PC-3 (cell line): ENCODE data around the gene STK38L. TPM values are rescaled to one million over a fixed set of nuclear protein-coding genes. Genes with fewer than 3 reads are reported as not detected.

Experiments
- ATAC-seq: fragments of 200-7000 bp; cut with Tn5 transposase; 2 replicates; pipeline ENCODE4 v1.9.1; 2020; ENCODE audit warnings: mild to moderate bottlenecking, moderate library complexity
- BruUV-seq: library from RNA; stranded (reverse); fragments of 400-500 nt; replicated peaks from 2 replicates; lab custom pipeline; 2021; lab: Mats Ljungman, UMichigan
- CTCF ChIA-PET: fragments of 300-600 bp; sonication (Branson Sonifier 250); formaldehyde crosslinking; loops from one replicate; lab custom pipeline; 2022; ENCODE audit warnings: antibody characterized with exemption; lab: Charles Lee
- POLR2A ChIA-PET: fragments of 300-600 bp; sonication (Branson Sonifier 250); formaldehyde crosslinking; loops from one replicate; lab custom pipeline; 2022; ENCODE audit warnings: antibody characterized with exemption; ENCODE audit not compliant: unreplicated experiment; lab: Charles Lee
- DNase-seq: peaks from one replicate; pipeline ENCODE4 v3.0.0-alpha.2; 2015
- H2AFZ ChIP-seq: fragments of 300-600 bp; sonication (generic); 2 replicates; pipeline ENCODE4 v1.6.0; 2016; ENCODE audit warnings: antibody characterized with exemption, low read length
- H3F3A ChIP-seq: fragments of 300-600 bp; sonication (generic); one replicate; pipeline ENCODE4 v1.6.0; 2017; ENCODE audit warnings: antibody characterized with exemption, low read length, control low read depth, mild to moderate bottlenecking; ENCODE audit not compliant: unreplicated experiment
- H3K27ac ChIP-seq: fragments of 300-600 bp; sonication (generic); 2 replicates; pipeline ENCODE4 v1.5.1; 2016; ENCODE audit warnings: mild to moderate bottlenecking, low read length
- H3K27me3 ChIP-seq: fragments of 300-600 bp; sonication (generic); 2 replicates; pipeline ENCODE4 v1.6.1; 2016; ENCODE audit warnings: low read length, mixed read lengths
- H3K36me3 ChIP-seq: fragments of 300-600 bp; sonication (generic); 2 replicates; pipeline ENCODE4 v1.6.1; 2016; ENCODE audit warnings: low read depth, mixed run types, low read length, mixed read lengths
- H3K4me1 ChIP-seq: fragments of 300-600 bp; sonication (generic); 2 replicates; pipeline ENCODE4 v1.5.1; 2016; ENCODE audit warnings: low read length; ENCODE audit not compliant: insufficient read depth
- H3K4me2 ChIP-seq: fragments of 300-600 bp; sonication (generic); 2 replicates; pipeline ENCODE4 v1.6.0; 2016; ENCODE audit warnings: low read length
- H3K4me3 ChIP-seq: fragments of 300-600 bp; sonication (generic); 2 replicates; pipeline ENCODE4 v1.5.1; 2016; ENCODE audit warnings: mild to moderate bottlenecking, low read length, mixed read lengths
- H3K79me2 ChIP-seq: fragments of 300-600 bp; sonication (generic); 2 replicates; pipeline ENCODE4 v1.6.1; 2017; ENCODE audit warnings: low read length, mixed read lengths
- H3K9ac ChIP-seq: fragments of 300-600 bp; sonication (generic); 2 replicates; pipeline ENCODE4 v1.6.0; 2016; ENCODE audit warnings: mild to moderate bottlenecking, low read length
- H3K9me2 ChIP-seq: fragments of 300-600 bp; sonication (generic); replicated peaks from 2 replicates; pipeline ENCODE4 v1.6.1; 2016; ENCODE audit warnings: mixed run types, low read length, mixed read lengths
- H3K9me3 ChIP-seq: fragments of 300-600 bp; sonication (generic); 2 replicates; pipeline ENCODE4 v1.6.1; 2016; ENCODE audit warnings: low read length, mixed read lengths
- H4K20me1 ChIP-seq: fragments of 300-600 bp; sonication (generic); 2 replicates; pipeline ENCODE4 v1.6.1; 2016; ENCODE audit warnings: low read length, mixed read lengths
- CTCF ChIP-seq: fragments of 300-600 bp; sonication (generic); conservative IDR thresholded peaks from 2 replicates; pipeline ENCODE4 v1.5.1; 2017; ENCODE audit warnings: antibody characterized with exemption, low read depth, mild to moderate bottlenecking, low read length
- EZH2 ChIP-seq: fragments of 300-600 bp; sonication (generic); IDR thresholded peaks from one replicate; pipeline ENCODE4 v1.6.1; 2017; ENCODE audit warnings: antibody characterized with exemption, mild to moderate bottlenecking, low read length; ENCODE audit not compliant: unreplicated experiment
- EZH2phosphoT487 ChIP-seq: fragments of 300-600 bp; sonication (generic); IDR thresholded peaks from 2 replicates; pipeline ENCODE4 v1.6.1; 2018; ENCODE audit warnings: mild to moderate bottlenecking, antibody characterized with exemption, low read length, borderline replicate concordance
- intact Hi-C: fragments of 100-400 bp; cut with micrococcal nuclease; formaldehyde crosslinking; loops from 2 replicates; pipeline ENCODE4 v1.9.0; 2023
- total RNA-seq: library from RNA; depleted of rRNA; stranded (reverse); fragments of >200 nt; gene quantifications from 2 replicates; pipeline ENCODE4 v1.2.3, GENCODE V29; 2014

The STK38L gene
- total RNA-seq, 1 experiment from 2014 or later, result 32.3 TPM

GRCh38 chr12:27255806-27256205 lies 11.7 kb downstream of the STK38L start:
- peaks cover 31% of the 10 kb centered on the region for H3K79me2 ChIP-seq
- no peak overlapping the region for H3K4me2 ChIP-seq
- H3K36me3 ChIP-seq, result no peaks in the 10 kb centered on the region
- ChIA-PET POLR2A (no interaction called here), CTCF (interaction anchor here (0.7 kb wide), 1 partner anchor 59 kb away, joined by 3 read pairs; no protein-coding TSS in a partner anchor)
- peaks cover 9% of the 10 kb centered on the region for H3K4me1 ChIP-seq
- H3K9me2 ChIP-seq, result no peaks in the 10 kb centered on the region
- no peak overlapping the region for H2AFZ ChIP-seq
- H4K20me1 ChIP-seq, result no peaks in the 10 kb centered on the region
- no peak overlapping the region for H3K9ac ChIP-seq
- ATAC-seq, result no peak
- no peak overlapping the region for H3K27ac ChIP-seq
- no peak for DNase-seq
- H3K4me3 ChIP-seq, result no peak overlapping the region
- BruUV-seq, result no TSS peak
- H3K9me3 ChIP-seq, result no peaks in the 10 kb centered on the region
- H3F3A ChIP-seq, result no peaks in the 10 kb centered on the region
- H3K27me3 ChIP-seq, result no peaks in the 10 kb centered on the region
- no peak for TF ChIP-seq EZH2phosphoT487
- TF ChIP-seq CTCF, result no peak
- no peak for TF ChIP-seq EZH2
- intact Hi-C loops, result no loop called here

GRCh38 chr12:27257104-27257843 lies 13.2 kb downstream of the STK38L start:
- peaks cover 39% of the 10 kb centered on the region for H3K79me2 ChIP-seq
- H3K4me2 ChIP-seq, result no peak overlapping the region
- H3K4me3 ChIP-seq, result no peak overlapping the region
- no peak for TF ChIP-seq EZH2phosphoT487
- no peak for TF ChIP-seq CTCF
- no peak for TF ChIP-seq EZH2
- H3K9ac ChIP-seq, result no peak overlapping the region
- H4K20me1 ChIP-seq, result no peaks in the 10 kb centered on the region
- no peaks in the 10 kb centered on the region for H3K9me3 ChIP-seq
- H3F3A ChIP-seq, result no peaks in the 10 kb centered on the region
- POLR2A ChIA-PET, result interaction anchor here (0.6 kb wide), 1 partner anchor 235 kb away, joined by 5 read pairs; the partner anchor contains the start of gene MED21
- H3K4me1 ChIP-seq, result peaks cover 24% of the 10 kb centered on the region
- intact Hi-C loops, result no loop called here
- CTCF ChIA-PET, result interaction anchor here (0.6 kb wide), 1 partner anchor 47 kb away, joined by 3 read pairs; no protein-coding TSS in a partner anchor
- no peak overlapping the region for H3K27ac ChIP-seq
- no TSS peak for BruUV-seq
- no peaks in the 10 kb centered on the region for H3K36me3 ChIP-seq
- ATAC-seq (no peak), DNase-seq (no peak)
- no peaks in the 10 kb centered on the region for H3K27me3 ChIP-seq
- H3K9me2 ChIP-seq, result no peaks in the 10 kb centered on the region
- no peak overlapping the region for H2AFZ ChIP-seq

GRCh38 chr12:27260746-27261145 lies 16.7 kb downstream of the STK38L start:
- no peak for TF ChIP-seq CTCF
- no peak for TF ChIP-seq EZH2phosphoT487
- no peak for TF ChIP-seq EZH2
- peak overlapping the region; percentile 48 for H3K27ac ChIP-seq
- peaks cover 31% of the 10 kb centered on the region for H3K79me2 ChIP-seq

More at GRCh38 chr12:27260746-27261145, 16.7 kb downstream of the STK38L start:
- H3K9ac ChIP-seq, result no peak overlapping the region
- ChIA-PET CTCF (interaction anchor here (0.6 kb wide), 1 partner anchor 45 kb away, joined by 6 read pairs; no protein-coding TSS in a partner anchor), POLR2A (interaction anchor here (0.5 kb wide), 1 partner anchor 46 kb away, joined by 5 read pairs; no protein-coding TSS in a partner anchor)
- H3K4me2 ChIP-seq, result peak overlapping the region; percentile 45
- H4K20me1 ChIP-seq, result no peaks in the 10 kb centered on the region
- DNase-seq (peak; percentile 40), ATAC-seq (peak; percentile 55)
- no peaks in the 10 kb centered on the region for H3K36me3 ChIP-seq
- H3K27me3 ChIP-seq, result no peaks in the 10 kb centered on the region
- intact Hi-C loops, result loop anchor here (2.0 to 5.0 kb wide), 3 partner anchors 46 to 238 kb away; partner anchors contain the start of gene MED21
- no peaks in the 10 kb centered on the region for H3K9me3 ChIP-seq
- no peaks in the 10 kb centered on the region for H3F3A ChIP-seq
- H3K4me1 ChIP-seq, result peaks cover 25% of the 10 kb centered on the region
- H3K9me2 ChIP-seq, result no peaks in the 10 kb centered on the region
- no TSS peak for BruUV-seq
- H2AFZ ChIP-seq, result no peak overlapping the region
- H3K4me3 ChIP-seq, result no peak overlapping the region
